CD14-positive monocyte (primary cell): Measurements from ENCODE around the gene SCIN. TPM values are rescaled to one million over a fixed set of nuclear protein-coding genes. Genes with fewer than 3 reads are reported as not detected.

ENCODE experiments used
- DNase-seq, 3 donors: peaks; one replicate each; pipeline ENCODE4 v3.0.0-alpha.2; 2011 to 2022
- H2AFZ ChIP-seq: 2 replicates; pipeline ENCODE4 v1.6.0; 2012; ENCODE audit warnings: mild to moderate bottlenecking, low read depth, low read length, inconsistent platforms; ENCODE audit not compliant: insufficient read depth, poor library complexity, severe bottlenecking
- H3K27ac ChIP-seq, 2 donors: 1 replicate in 1 of 2; 2 replicates in 1 of 2; pipeline ENCODE4 v1.5.1; 2012 to 2013; ENCODE audit warnings: low read length in 2 of 2, control low read depth in 1 of 2, inconsistent platforms in 1 of 2, low read depth in 1 of 2, mild to moderate bottlenecking in 1 of 2
- H3K27me3 ChIP-seq, 2 donors: one replicate each; pipeline versions ENCODE4 v1.6.0 to v1.6.1; 2011 to 2013; ENCODE audit warnings: low read length in 2 of 2; ENCODE audit not compliant: control insufficient read depth in 2 of 2, insufficient read depth in 2 of 2
- H3K36me3 ChIP-seq, 2 donors: replicated peaks in 1 of 2; 1 replicate in 1 of 2; 2 replicates in 1 of 2; pipeline versions ENCODE4 v1.5.1 to v1.6.1; 2012 to 2013; ENCODE audit warnings: low read length in 2 of 2, control low read depth in 1 of 2, inconsistent platforms in 1 of 2, mild to moderate bottlenecking in 1 of 2; ENCODE audit not compliant: insufficient read depth in 2 of 2, control insufficient read depth in 1 of 2
- H3K4me1 ChIP-seq, 2 donors: 1 replicate in 1 of 2; 2 replicates in 1 of 2; pipeline versions ENCODE4 v1.5.1 to v1.6.1; 2012 to 2013; ENCODE audit warnings: low read length in 2 of 2, control low read depth in 1 of 2, inconsistent platforms in 1 of 2, mild to moderate bottlenecking in 1 of 2, moderate library complexity in 1 of 2; ENCODE audit not compliant: insufficient read depth in 2 of 2, control insufficient read depth in 1 of 2
- H3K4me2 ChIP-seq: replicated peaks from 2 replicates; pipeline ENCODE3; 2012; ENCODE audit warnings: low read length, moderate library complexity, mild to moderate bottlenecking; ENCODE audit not compliant: poor library complexity, severe bottlenecking; ENCODE audit errors: extremely low read depth
- H3K4me3 ChIP-seq, 3 experiments: fragments of 200-600 bp in 1 of 3; sonication (generic) in 1 of 3; replicated peaks in 1 of 3; 1 replicate in 2 of 3; 2 replicates in 1 of 3; pipeline ENCODE4 v1.5.1; 2011 to 2013; ENCODE audit warnings: low read length in 3 of 3, mild to moderate bottlenecking in 3 of 3, control low read depth in 2 of 3, low read depth in 2 of 3, inconsistent platforms in 1 of 3, moderate library complexity in 1 of 3
- H3K79me2 ChIP-seq: 2 replicates; pipeline ENCODE4 v1.6.0; 2012; ENCODE audit warnings: mild to moderate bottlenecking, control low read depth, inconsistent platforms, low read length, moderate library complexity; ENCODE audit not compliant: insufficient read depth
- H3K9ac ChIP-seq: 2 replicates; pipeline ENCODE4 v1.6.0; 2017; ENCODE audit warnings: low read length, mild to moderate bottlenecking; ENCODE audit not compliant: insufficient read depth, poor library complexity, severe bottlenecking
- H3K9me3 ChIP-seq, 2 donors: replicated peaks in 1 of 2; 1 replicate in 1 of 2; 2 replicates in 1 of 2; pipeline versions ENCODE4 v1.5.1 to v1.6.1; 2012 to 2013; ENCODE audit warnings: low read length in 2 of 2, control low read depth in 1 of 2; ENCODE audit not compliant: control insufficient read depth in 1 of 2, insufficient read depth in 1 of 2
- H4K20me1 ChIP-seq: 2 replicates; pipeline ENCODE4 v1.6.0; 2012; ENCODE audit warnings: mild to moderate bottlenecking, low read length, control low read depth, moderate library complexity; ENCODE audit not compliant: insufficient read depth
- H3K27ac Mint-ChIP-seq, 7 donors: one replicate each; pipeline ENCODE4 v1.8.0; 2020; ENCODE audit warnings: mild to moderate bottlenecking in 7 of 7, mixed read lengths in 7 of 7, moderate library complexity in 6 of 7, inconsistent platforms in 2 of 7
- H3K27me3 Mint-ChIP-seq, 3 donors: one replicate each; pipeline ENCODE4 v1.8.0; 2021 to 2022; ENCODE audit warnings: low read depth in 3 of 3, mild to moderate bottlenecking in 3 of 3, mixed read lengths in 3 of 3, moderate library complexity in 3 of 3, inconsistent platforms in 1 of 3
- H3K36me3 Mint-ChIP-seq, 2 donors: one replicate each; pipeline ENCODE4 v1.8.0; 2020; ENCODE audit warnings: mixed read lengths in 2 of 2, inconsistent platforms in 1 of 2, mild to moderate bottlenecking in 1 of 2
- H3K4me1 Mint-ChIP-seq: one replicate; pipeline ENCODE4 v1.8.0; 2020; ENCODE audit warnings: mild to moderate bottlenecking, mixed read lengths
- H3K4me3 Mint-ChIP-seq, 2 donors: one replicate each; pipeline ENCODE4 v1.8.0; 2020; ENCODE audit warnings: mild to moderate bottlenecking in 2 of 2, mixed read lengths in 2 of 2, moderate library complexity in 1 of 2
- H3K9me3 Mint-ChIP-seq, 7 donors: one replicate each; pipeline ENCODE4 v1.8.0; 2020 to 2022; ENCODE audit warnings: mixed read lengths in 7 of 7, mild to moderate bottlenecking in 6 of 7, moderate library complexity in 6 of 7, inconsistent platforms in 2 of 7
- CTCF ChIP-seq: fragments of 200-600 bp; IDR thresholded peaks from one replicate; pipeline ENCODE4 v1.8.0; 2022; ENCODE audit warnings: antibody characterized with exemption, mild to moderate bottlenecking
- WGBS: methylation state at CpG from one replicate; pipeline ENCODE4 v1.1.5; 2013; ENCODE audit warnings: missing lambda C conversion rate; ENCODE audit not compliant: insufficient coverage; 5-methylcytosine and 5-hydroxymethylcytosine counted together
- intact Hi-C, 2 donors: fragments of 100-400 bp; cut with micrococcal nuclease; formaldehyde crosslinking; loops; one replicate each; pipeline versions ENCODE4 v1.15.0 to v1.15.1; 2023
- polyA plus RNA-seq, 3 donors: library from polyadenylated mRNA; depleted of rRNA in 1 of 3; unstranded in 2 of 3; stranded (reverse) in 1 of 3; fragments of 300-500 nt in 2 of 3; fragments of >200 nt in 1 of 3; fragmentation: Illumina TruSeq in 2 of 3; gene quantifications; 1 replicate in 2 of 3; 2 replicates in 1 of 3; pipeline ENCODE4 v1.2.3, GENCODE V29; 2012 to 2021

The SCIN gene
- polyA plus RNA-seq, 3 donors, result 0.08 TPM; not detected in 2

- peak; percentile 46 to 57 (median 55) for DNase-seq
- no peaks in the 10 kb centered on the region for H3K36me3 ChIP-seq
- H3K4me1 ChIP-seq, result peaks cover 9 to 24% of the 10 kb centered on the region in 2 donors
- Mint-ChIP-seq H3K9me3 (no peaks in the 10 kb centered on the region), H3K27me3 (no peaks in the 10 kb centered on the region), H3K27ac (peak overlapping the region in 6 of 7 donors; percentile 76 to 95 (median 86)), H3K4me1 (peaks cover 22% of the 10 kb centered on the region), H3K36me3 (no peaks in the 10 kb centered on the region), H3K4me3 (peak overlapping the region; percentile 81 to 86)
- peak overlapping the region in 2 of 3 experiments; percentile 13 to 51 for H3K4me3 ChIP-seq
- no peaks in the 10 kb centered on the region for H3K27me3 ChIP-seq
- no peaks in the 10 kb centered on the region for H3K9me3 ChIP-seq
- no peak overlapping the region for H3K9ac ChIP-seq
- no peaks in the 10 kb centered on the region for H4K20me1 ChIP-seq
- intact Hi-C loops, result loop anchor here (5.0 to 10.0 kb wide), 2 partner anchors 49 to 627 kb away; partner anchors contain the start of gene ARL4A (in 1 of the 2)
- 20% methylated on average over 1 of the region's 4 CpGs for WGBS
- H3K79me2 ChIP-seq, result no peaks in the 10 kb centered on the region
- no peak for TF ChIP-seq CTCF
- H3K4me2 ChIP-seq, result peak overlapping the region; percentile 45
- peak overlapping the region; percentile 68 for H2AFZ ChIP-seq
- H3K27ac ChIP-seq, result peak overlapping the region; percentile 42 to 58
Observed at GRCh38 chr7:12637819-12638592, 67.5 kb downstream of the SCIN start.

GRCh38 chr7:12638851-12639456 lies 68.4 kb downstream of the SCIN start:
- Mint-ChIP-seq H3K36me3 (no peaks in the 10 kb centered on the region), H3K27me3 (no peaks in the 10 kb centered on the region), H3K4me1 (peaks cover 22% of the 10 kb centered on the region), H3K4me3 (no peak overlapping the region), H3K27ac (peak overlapping the region in 1 of 7 donors; percentile 80), H3K9me3 (no peaks in the 10 kb centered on the region)
- H3K4me2 ChIP-seq, result peak overlapping the region; percentile 45
- peak overlapping the region in 1 of 2 donors; percentile 58 for H3K27ac ChIP-seq
- intact Hi-C loops, result loop anchor here (5.0 to 10.0 kb wide), 2 partner anchors 48 to 626 kb away; partner anchors contain the start of gene ARL4A (in 1 of the 2)
- no peaks in the 10 kb centered on the region for H3K27me3 ChIP-seq
- peak; percentile 84 for TF ChIP-seq CTCF
- H3K4me1 ChIP-seq, result peaks cover 13 to 33% of the 10 kb centered on the region in 2 donors
- H3K36me3 ChIP-seq, result no peaks in the 10 kb centered on the region
- H3K4me3 ChIP-seq, result peak overlapping the region in 1 of 3 experiments; percentile 51
- no peaks in the 10 kb centered on the region for H4K20me1 ChIP-seq
- WGBS, result no CpG with 5 or more reads among the region's 6 CpGs
- no peak overlapping the region for H3K9ac ChIP-seq
- peak; percentile 35 to 72 (median 35) for DNase-seq
- H2AFZ ChIP-seq, result no peak overlapping the region
- no peaks in the 10 kb centered on the region for H3K79me2 ChIP-seq
- no peaks in the 10 kb centered on the region for H3K9me3 ChIP-seq
